HepG2 (cell line): ENCODE results near the gene TOR1A. TPM values are rescaled to one million over a fixed set of nuclear protein-coding genes. Genes with fewer than 3 reads are reported as not detected.

ENCODE experiments used
- ATAC-seq: fragments of 200-7000 bp; cut with Tn5 transposase; 3 replicates; pipeline ENCODE4 v1.9.1; 2020; ENCODE audit warnings: mild to moderate bottlenecking, moderate library complexity
- BruUV-seq: library from RNA; stranded (reverse); fragments of 400-500 nt; replicated peaks from 2 replicates; lab custom pipeline; 2021; lab: Mats Ljungman, UMichigan
- CTCF ChIA-PET: fragments of 300-600 bp; formaldehyde crosslinking; extraction: SDS; loops from one replicate; lab custom pipeline; 2021; ENCODE audit warnings: low total read pairs, inconsistent platforms, low intra/inter-chr PET ratio; lab: Yijun Ruan, JAX
- POLR2A ChIA-PET: fragments of 350-600 bp; sonication (Branson Sonifier 250); formaldehyde crosslinking; loops from one replicate; lab custom pipeline; 2020; ENCODE audit warnings: antibody characterized with exemption, inconsistent platforms; lab: Yijun Ruan, JAX
- DNase-seq: peaks from one replicate; pipeline ENCODE4 v3.0.0-alpha.2; 2015; ENCODE audit warnings: low spot score
- FAIRE-seq: peaks from 3 replicates; lab custom pipeline; 2011; peaks lifted over from hg19 to GRCh38; lab: Jason Lieb, UNC
- H2AFZ ChIP-seq: one replicate; pipeline ENCODE4 v1.6.1; 2011; ENCODE audit warnings: low read length, inconsistent platforms
- H3K27ac ChIP-seq: fragments of 300-600 bp; 3 replicates; pipeline ENCODE4 v1.8.0; 2011; ENCODE audit warnings: mixed run types, mild to moderate bottlenecking, mixed read lengths, low read length, inconsistent platforms; ENCODE audit not compliant: insufficient read depth; ENCODE audit errors: extremely low read length
- H3K27me3 ChIP-seq, 2 experiments: fragments of 200-600 bp in 1 of 2; 2 replicates in 1 of 2; 3 replicates in 1 of 2; pipeline versions ENCODE4 v1.6.0 to v1.8.0; 2011; ENCODE audit warnings: low read length in 2 of 2, mild to moderate bottlenecking in 2 of 2, moderate library complexity in 2 of 2, inconsistent platforms in 1 of 2; ENCODE audit not compliant: insufficient read depth in 2 of 2, control insufficient read depth in 1 of 2
- H3K36me3 ChIP-seq, 2 experiments: fragments of 200-600 bp in 1 of 2; replicated peaks in 1 of 2; 2 replicates in 1 of 2; 3 replicates in 1 of 2; pipeline versions ENCODE4 v1.5.1 to v1.8.0; 2011; ENCODE audit warnings: low read length in 2 of 2, inconsistent platforms in 1 of 2; ENCODE audit not compliant: insufficient read depth in 2 of 2, control insufficient read depth in 1 of 2
- H3K4me1 ChIP-seq: 2 replicates; pipeline ENCODE4 v1.5.1; 2012; ENCODE audit warnings: low read length, inconsistent platforms; ENCODE audit not compliant: insufficient read depth
- H3K4me2 ChIP-seq: 2 replicates; pipeline ENCODE4 v1.6.0; 2011; ENCODE audit warnings: low read depth, low read length, inconsistent platforms
- H3K4me3 ChIP-seq, 3 experiments: fragments of 200-600 bp in 1 of 3; sonication (generic), shearing (Covaris generic) in 1 of 3; replicated peaks in 1 of 3; 2 replicates each; pipeline ENCODE4 v1.5.1; 2011 to 2016; ENCODE audit warnings: low read length in 3 of 3, inconsistent platforms in 2 of 3, low read depth in 2 of 3, mild to moderate bottlenecking in 2 of 3, control low read depth in 1 of 3, mixed read lengths in 1 of 3; ENCODE audit not compliant: insufficient read depth in 1 of 3
- H3K79me2 ChIP-seq: one replicate; pipeline ENCODE4 v1.6.1; 2011; ENCODE audit warnings: low read length, inconsistent platforms; ENCODE audit not compliant: insufficient read depth
- H3K9ac ChIP-seq: 2 replicates; pipeline ENCODE4 v1.6.0; 2011; ENCODE audit warnings: mild to moderate bottlenecking, low read depth, low read length, inconsistent platforms; ENCODE audit not compliant: insufficient read depth
- H3K9me3 ChIP-seq: 2 replicates; pipeline ENCODE4 v1.5.1; 2012; ENCODE audit warnings: mild to moderate bottlenecking, low read length
- H4K20me1 ChIP-seq: 2 replicates; pipeline ENCODE4 v1.6.0; 2011; ENCODE audit warnings: inconsistent platforms, mild to moderate bottlenecking, low read length, moderate library complexity; ENCODE audit not compliant: insufficient read depth
- ATM ChIP-seq: fragments of 450-650 bp; IDR thresholded peaks from 2 replicates; pipeline ENCODE4 v1.7.1; 2017; ENCODE audit warnings: mild to moderate bottlenecking, borderline replicate concordance
- CBX2 ChIP-seq, 2 experiments: fragments of 200-600 bp in 1 of 2; sonication (generic); formaldehyde crosslinking in 1 of 2; IDR thresholded peaks; 2 replicates each; pipeline versions ENCODE4 v1.7.0 to v1.8.1; 2018 to 2022; ENCODE audit warnings: low read depth in 2 of 2, low read length in 1 of 2, mild to moderate bottlenecking in 1 of 2, missing genetic modification reagents in 1 of 2
- CCAR2 ChIP-seq: fragments of 200-400 bp; formaldehyde crosslinking; optimal IDR thresholded peaks from 2 replicates; pipeline ENCODE3; 2018; ENCODE audit warnings: low read depth, mild to moderate bottlenecking, low read length, moderate library complexity
- CHD2 ChIP-seq: IDR thresholded peaks from 2 replicates; pipeline ENCODE4 v1.6.1; 2011; ENCODE audit warnings: low read depth, low read length, improper control_type of control experiment
- FOXA3 ChIP-seq: IDR thresholded peaks from 2 replicates; pipeline ENCODE4 v1.6.1; 2016; ENCODE audit warnings: missing genetic modification reagents, missing compliant biosample characterization
- GLI4 ChIP-seq: sonication (generic); formaldehyde crosslinking; IDR thresholded peaks from 2 replicates; pipeline ENCODE4 v1.5.1; 2020; ENCODE audit warnings: missing genetic modification reagents, mild to moderate bottlenecking, moderate library complexity, borderline replicate concordance
- NCOA1 ChIP-seq: sonication (generic); formaldehyde crosslinking; IDR thresholded peaks from 2 replicates; pipeline ENCODE4 v1.9.0; 2021; ENCODE audit warnings: missing genetic modification reagents
- PHF8 ChIP-seq: sonication (generic); formaldehyde crosslinking; IDR thresholded peaks from 2 replicates; pipeline ENCODE4 v1.5.0; 2020; ENCODE audit warnings: missing genetic modification reagents
- YY1 ChIP-seq: IDR thresholded peaks from 2 replicates; pipeline ENCODE4 v1.6.1; 2011; ENCODE audit warnings: low read length, low read depth, moderate library complexity, mild to moderate bottlenecking; ENCODE audit not compliant: insufficient read depth, insufficient replicate concordance
- ZBTB4 ChIP-seq: sonication (generic); formaldehyde crosslinking; IDR thresholded peaks from 2 replicates; pipeline ENCODE4 v1.4.0; 2020; ENCODE audit warnings: missing genetic modification reagents, mild to moderate bottlenecking, borderline replicate concordance
- ZNF335 ChIP-seq: sonication (generic); formaldehyde crosslinking; IDR thresholded peaks from 2 replicates; pipeline ENCODE4 v1.4.0; 2020; ENCODE audit warnings: missing genetic modification reagents
- ZNF337 ChIP-seq: sonication (generic); formaldehyde crosslinking; IDR thresholded peaks from 2 replicates; pipeline ENCODE4 v1.5.1; 2020; ENCODE audit warnings: missing genetic modification reagents, low read depth, mild to moderate bottlenecking, borderline replicate concordance
- ZNF343 ChIP-seq: sonication (generic); formaldehyde crosslinking; IDR thresholded peaks from 2 replicates; pipeline ENCODE4 v1.4.0; 2020; ENCODE audit warnings: mild to moderate bottlenecking, missing genetic modification reagents
- ZNF691 ChIP-seq: sonication (generic); formaldehyde crosslinking; IDR thresholded peaks from 2 replicates; pipeline ENCODE4 v1.4.0; 2020; ENCODE audit warnings: missing genetic modification reagents, low read depth, mild to moderate bottlenecking, borderline replicate concordance
- ZNF737 ChIP-seq: sonication (generic); formaldehyde crosslinking; IDR thresholded peaks from 2 replicates; pipeline ENCODE4 v1.5.0; 2020; ENCODE audit warnings: missing genetic modification reagents, mild to moderate bottlenecking, borderline replicate concordance
- ZNF776 ChIP-seq: sonication (generic); formaldehyde crosslinking; IDR thresholded peaks from 2 replicates; pipeline ENCODE4 v1.4.0; 2020; ENCODE audit warnings: mild to moderate bottlenecking, missing genetic modification reagents
- ZSCAN25 ChIP-seq: sonication (generic); formaldehyde crosslinking; IDR thresholded peaks from 2 replicates; pipeline ENCODE4 v1.8.0; 2022; ENCODE audit warnings: mild to moderate bottlenecking, missing genetic modification reagents
- ZSCAN5A ChIP-seq: sonication (generic); formaldehyde crosslinking; IDR thresholded peaks from 2 replicates; pipeline ENCODE4 v1.8.0; 2022; ENCODE audit warnings: mild to moderate bottlenecking, missing genetic modification reagents, borderline replicate concordance
- WGBS: methylation state at CpG from one replicate; pipeline ENCODE4 v1.1.6; 2017; ENCODE audit warnings: low lambda C conversion rate; 5-methylcytosine and 5-hydroxymethylcytosine counted together
- in situ Hi-C: cut with HindIII; loops from 2 replicates; pipeline ENCODE4 v1.10.0; 2017; ENCODE audit warnings: low pct_unique_long_range_greater_than_20kb; ENCODE audit not compliant: extremely low pct_ligation_motif_present
- intact Hi-C: fragments of 100-400 bp; cut with micrococcal nuclease; formaldehyde crosslinking; loops from one replicate; pipeline ENCODE4 v1.10.0; 2022; ENCODE audit not compliant: unreplicated experiment
- polyA plus RNA-seq, 8 experiments: library from polyadenylated mRNA; depleted of rRNA in 3 of 8; stranded (reverse) in 7 of 8; unstranded in 1 of 8; fragments of >200 nt; fragmentation: Illumina TruSeq in 4 of 8; extraction: Trizol in 4 of 8; gene quantifications; 2 replicates each; pipeline versions ENCODE4 v1.2.1 to v1.2.3, GENCODE V29; 2011 to 2016; ENCODE audit warnings: low read depth in 4 of 8, missing spikeins in 1 of 8, mixed read lengths in 1 of 8; ENCODE audit not compliant: insufficient read depth in 1 of 8
- total RNA-seq, 5 experiments: library from RNA; depleted of rRNA; stranded (reverse); fragments of >200 nt; fragmentation: Illumina TruSeq; extraction: Trizol; gene quantifications; 2 replicates each; pipeline ENCODE4 v1.2.3, GENCODE V29; 2016; ENCODE audit warnings: low read depth in 1 of 5

TOR1A gene
- total and polyA plus RNA-seq, 2 of the 13 experiments (the other 11 are each of a cell fraction or from before 2014, with no cell fraction given), result 31.6 to 41.4 TPM

GRCh38 chr9:129840034-129840433, 16.1 kb upstream of the TOR1A start (continued):
- TF ChIP-seq ZNF691 (CRISPR knock-in tag) (no peak), GLI4 (CRISPR knock-in tag) (no peak), YY1 (no peak), FOXA3 (CRISPR knock-in tag) (no peak), ZSCAN5A (CRISPR knock-in tag) (no peak), ZNF737 (CRISPR knock-in tag) (no peak), CHD2 (no peak), ZNF343 (CRISPR knock-in tag) (no peak)
- TF ChIP-seq, all 625 proteins: peak for 0

- FAIRE-seq (no peak), ATAC-seq (no peak), DNase-seq (no peak)
- Histone ChIP-seq H3K9me3 (no peaks in the 10 kb centered on the region), H3K27ac (no peak overlapping the region), H3K27me3 (no peaks in the 10 kb centered on the region; a peak in 1 of 5 replicates), H3K79me2 (no peaks in the 10 kb centered on the region), H3K9ac (no peak overlapping the region), H2AFZ (no peak overlapping the region), H3K4me1 (peaks cover 10% of the 10 kb centered on the region), H3K4me2 (no peak overlapping the region), H3K4me3 (no peak overlapping the region), H4K20me1 (no peaks in the 10 kb centered on the region), H3K36me3 (no peaks in the 10 kb centered on the region)
- ChIA-PET POLR2A (no interaction called here), CTCF (no interaction called here)
- intact Hi-C loops, result no loop called here
- 74% methylated on average over 10 of the region's 10 CpGs for WGBS
- in situ Hi-C loops, result no loop called here
- BruUV-seq, result no TSS peak
- no peak for TF ChIP-seq ATM
- no peak for TF ChIP-seq ZNF335 (CRISPR knock-in tag)
- TF ChIP-seq NCOA1 (CRISPR knock-in tag), result no peak
- no peak for TF ChIP-seq CCAR2
- TF ChIP-seq ZSCAN25 (CRISPR knock-in tag), result no peak
- no peak for TF ChIP-seq ZNF776 (CRISPR knock-in tag)
- TF ChIP-seq ZBTB4, result no peak
- TF ChIP-seq PHF8 (CRISPR knock-in tag), result no peak
- no peak for TF ChIP-seq ZNF337 (CRISPR knock-in tag)
- no peak for TF ChIP-seq CBX2 (IDR thresholded peaks at IDR 0.05; ENCODE audit: low read depth, low read length)
- TF ChIP-seq CBX2 (CRISPR knock-in tag; IDR thresholded peaks at IDR 0.05; ENCODE audit: low read depth), result no peak
Observed at GRCh38 chr9:129839324-129840023, 15.5 kb upstream of the TOR1A start.
